Measurements from ENCODE around the gene PTPRZ1. TPM values are rescaled to one million over a fixed set of nuclear protein-coding genes. Genes with fewer than 3 reads are reported as not detected.

Gene PTPRZ1
- total RNA-seq (1 to 10 TPM; 1.5 to 1.9 (median 1.8) TPM), polyA plus RNA-seq (1.6 TPM)
- long read RNA-seq, donor 1, partial matches to known transcripts, result 1 of 1 reads
- long read RNA-seq, donor 1, other reads (novel, unspliced or antisense), result 0 of 1 reads
- long read RNA-seq, donor 2, result 0 reads
- long read RNA-seq, donor 3, result 0 reads
- long read RNA-seq, donor 4, result 0 reads

GRCh38 chr7:121872831-121873288, at the start of gene PTPRZ1:
PTPRZ1 (plus strand) TSS chr7:121873161; CDS start chr7:121873500, 339 bp downstream.
- H3K4me1 ChIP-seq (ENCODE audit: control insufficient read depth, insufficient read depth, low read length), result no peaks in the 10 kb centered on the region
- no peaks in the 10 kb centered on the region for H3K27me3 ChIP-seq (ENCODE audit: control insufficient read depth, insufficient read depth)
- no peaks in the 10 kb centered on the region for H3K9me3 ChIP-seq (ENCODE audit: control insufficient read depth, low read length)
- 2% methylated on average over 49 of the region's 49 CpGs for WGBS
- no peak within 1 kb of the TSS for H3K27ac ChIP-seq (ENCODE audit: low read length)
- peak within 1 kb of the TSS; percentile 75 for H3K4me3 ChIP-seq (ENCODE audit: low read length)
- intact Hi-C loops (cut with DNase I), result no loop called here
- DNase-seq (peak; percentile 28 to 70 (median 65)), ATAC-seq (peak; percentile 81 to 92)

- intact Hi-C loops (cut with DNase I), result no loop called here
- ATAC-seq (no peak), DNase-seq (no peak)
- Histone ChIP-seq H3K27me3 (ENCODE audit: control insufficient read depth, insufficient read depth) (no peaks in the 10 kb centered on the region), H3K4me3 (ENCODE audit: low read length) (no peak overlapping the region), H3K9me3 (ENCODE audit: control insufficient read depth, low read length) (no peaks in the 10 kb centered on the region), H3K4me1 (ENCODE audit: control insufficient read depth, insufficient read depth, low read length) (no peaks in the 10 kb centered on the region), H3K27ac (ENCODE audit: low read length) (no peak overlapping the region)
- 38% methylated on average over 1 of the region's 1 CpG for WGBS
Measured at GRCh38 chr7:121824276-121824675, 48.7 kb upstream of the PTPRZ1 start.

GRCh38 chr7:121831351-121831750, 41.6 kb upstream of the PTPRZ1 start:
- DNase-seq (no peak), ATAC-seq (no peak)
- no peak overlapping the region for H3K27ac ChIP-seq (ENCODE audit: low read length)

GRCh38 chr7:121831801-121832200, 41.2 kb upstream of the PTPRZ1 start:
- no peaks in the 10 kb centered on the region for H3K4me1 ChIP-seq (ENCODE audit: control insufficient read depth, insufficient read depth, low read length)
- H3K27me3 ChIP-seq (ENCODE audit: control insufficient read depth, insufficient read depth), result no peaks in the 10 kb centered on the region
- ATAC-seq, result no peak
- 68% methylated on average over 5 of the region's 5 CpGs for WGBS
- intact Hi-C loops (cut with DNase I), result no loop called here
- no peak overlapping the region for H3K27ac ChIP-seq (ENCODE audit: low read length)
- H3K9me3 ChIP-seq (ENCODE audit: control insufficient read depth, low read length), result no peaks in the 10 kb centered on the region
- DNase-seq, result no peak
- H3K4me3 ChIP-seq (ENCODE audit: low read length), result no peak overlapping the region

More at GRCh38 chr7:121831351-121831750, 41.6 kb upstream of the PTPRZ1 start:
- H3K27me3 ChIP-seq (ENCODE audit: control insufficient read depth, insufficient read depth), result no peaks in the 10 kb centered on the region
- no peaks in the 10 kb centered on the region for H3K4me1 ChIP-seq (ENCODE audit: control insufficient read depth, insufficient read depth, low read length)
- no peak overlapping the region for H3K4me3 ChIP-seq (ENCODE audit: low read length)
- WGBS, result 69% methylated on average over 3 of the region's 3 CpGs
- intact Hi-C loops (cut with DNase I), result no loop called here
- H3K9me3 ChIP-seq (ENCODE audit: control insufficient read depth, low read length), result no peaks in the 10 kb centered on the region

- H3K4me3 ChIP-seq (ENCODE audit: low read length), result no peak overlapping the region
- H3K9me3 ChIP-seq (ENCODE audit: control insufficient read depth, low read length), result no peaks in the 10 kb centered on the region
- no peaks in the 10 kb centered on the region for H3K4me1 ChIP-seq (ENCODE audit: control insufficient read depth, insufficient read depth, low read length)
- DNase-seq (peak in 1 of 3 donors; percentile 45), ATAC-seq (no peak)
- no peaks in the 10 kb centered on the region for H3K27me3 ChIP-seq (ENCODE audit: control insufficient read depth, insufficient read depth)
- H3K27ac ChIP-seq (ENCODE audit: low read length), result no peak overlapping the region
- 66% methylated on average over 8 of the region's 8 CpGs for WGBS
- intact Hi-C loops (cut with DNase I), result no loop called here
Measured at GRCh38 chr7:121832347-121832746, 40.6 kb upstream of the PTPRZ1 start.

- DNase-seq (no peak), ATAC-seq (no peak)
- intact Hi-C loops (cut with DNase I), result no loop called here
- Histone ChIP-seq H3K4me3 (ENCODE audit: low read length) (no peak overlapping the region), H3K27me3 (ENCODE audit: control insufficient read depth, insufficient read depth) (no peaks in the 10 kb centered on the region), H3K4me1 (ENCODE audit: control insufficient read depth, insufficient read depth, low read length) (no peaks in the 10 kb centered on the region), H3K27ac (ENCODE audit: low read length) (no peak overlapping the region), H3K9me3 (ENCODE audit: control insufficient read depth, low read length) (no peaks in the 10 kb centered on the region)
Measured at GRCh38 chr7:121833991-121834390, 39.0 kb upstream of the PTPRZ1 start.

- DNase-seq (no peak), ATAC-seq (no peak)
- H3K9me3 ChIP-seq (ENCODE audit: control insufficient read depth, low read length), result no peaks in the 10 kb centered on the region
- no peak overlapping the region for H3K4me3 ChIP-seq (ENCODE audit: low read length)
- H3K4me1 ChIP-seq (ENCODE audit: control insufficient read depth, insufficient read depth, low read length), result no peaks in the 10 kb centered on the region
- no peaks in the 10 kb centered on the region for H3K27me3 ChIP-seq (ENCODE audit: control insufficient read depth, insufficient read depth)
- no peak overlapping the region for H3K27ac ChIP-seq (ENCODE audit: low read length)
- 26% methylated on average over 1 of the region's 1 CpG for WGBS
- intact Hi-C loops (cut with DNase I), result no loop called here
Measured at GRCh38 chr7:121837462-121837861, 35.5 kb upstream of the PTPRZ1 start.

GRCh38 chr7:121847041-121847440, 25.9 kb upstream of the PTPRZ1 start:
- 76% methylated on average over 4 of the region's 4 CpGs for WGBS
- intact Hi-C loops (cut with DNase I), result no loop called here
- Histone ChIP-seq H3K9me3 (ENCODE audit: control insufficient read depth, low read length) (no peaks in the 10 kb centered on the region), H3K27ac (ENCODE audit: low read length) (no peak overlapping the region), H3K27me3 (ENCODE audit: control insufficient read depth, insufficient read depth) (no peaks in the 10 kb centered on the region), H3K4me1 (ENCODE audit: control insufficient read depth, insufficient read depth, low read length) (no peaks in the 10 kb centered on the region), H3K4me3 (ENCODE audit: low read length) (no peak overlapping the region)
- DNase-seq, result no peak
- ATAC-seq, result no peak

- H3K4me1 ChIP-seq (ENCODE audit: control insufficient read depth, insufficient read depth, low read length), result no peaks in the 10 kb centered on the region
- DNase-seq (no peak), ATAC-seq (no peak)
- no peak overlapping the region for H3K27ac ChIP-seq (ENCODE audit: low read length)
- WGBS, result 60% methylated on average over 2 of the region's 2 CpGs
- no peak overlapping the region for H3K4me3 ChIP-seq (ENCODE audit: low read length)
- no peaks in the 10 kb centered on the region for H3K9me3 ChIP-seq (ENCODE audit: control insufficient read depth, low read length)
- intact Hi-C loops (cut with DNase I), result no loop called here
- no peaks in the 10 kb centered on the region for H3K27me3 ChIP-seq (ENCODE audit: control insufficient read depth, insufficient read depth)
Measured at GRCh38 chr7:121853307-121853706, 19.7 kb upstream of the PTPRZ1 start.

GRCh38 chr7:121860953-121861352, 12.0 kb upstream of the PTPRZ1 start:
- no peak for ATAC-seq
- Histone ChIP-seq H3K4me1 (ENCODE audit: control insufficient read depth, insufficient read depth, low read length) (no peaks in the 10 kb centered on the region), H3K9me3 (ENCODE audit: control insufficient read depth, low read length) (no peaks in the 10 kb centered on the region), H3K4me3 (ENCODE audit: low read length) (no peak overlapping the region), H3K27me3 (ENCODE audit: control insufficient read depth, insufficient read depth) (no peaks in the 10 kb centered on the region), H3K27ac (ENCODE audit: low read length) (no peak overlapping the region)
- intact Hi-C loops (cut with DNase I), result no loop called here
- no peak for DNase-seq

GRCh38 chr7:121862591-121862990, 10.4 kb upstream of the PTPRZ1 start:
- ATAC-seq (no peak), DNase-seq (no peak)
- no peaks in the 10 kb centered on the region for H3K27me3 ChIP-seq (ENCODE audit: control insufficient read depth, insufficient read depth)
- H3K4me1 ChIP-seq (ENCODE audit: control insufficient read depth, insufficient read depth, low read length), result no peaks in the 10 kb centered on the region
- H3K9me3 ChIP-seq (ENCODE audit: control insufficient read depth, low read length), result no peaks in the 10 kb centered on the region
- intact Hi-C loops (cut with DNase I), result no loop called here
- no peak overlapping the region for H3K27ac ChIP-seq (ENCODE audit: low read length)
- 50% methylated on average over 4 of the region's 4 CpGs for WGBS
- H3K4me3 ChIP-seq (ENCODE audit: low read length), result no peak overlapping the region

- intact Hi-C loops (cut with DNase I), result no loop called here
Measured at GRCh38 chr7:121871188-121871587, 1.8 kb upstream of the PTPRZ1 start.

More at GRCh38 chr7:121871188-121871587, 1.8 kb upstream of the PTPRZ1 start:
- no peak for ATAC-seq
- no peak for DNase-seq
- Histone ChIP-seq H3K27me3 (ENCODE audit: control insufficient read depth, insufficient read depth) (no peaks in the 10 kb centered on the region), H3K9me3 (ENCODE audit: control insufficient read depth, low read length) (no peaks in the 10 kb centered on the region), H3K27ac (ENCODE audit: low read length) (no peak overlapping the region), H3K4me3 (ENCODE audit: low read length) (no peak overlapping the region), H3K4me1 (ENCODE audit: control insufficient read depth, insufficient read depth, low read length) (no peaks in the 10 kb centered on the region)
